ENCODE measurements around the gene ATE1. TPM values are rescaled to one million over a fixed set of nuclear protein-coding genes. Genes with fewer than 3 reads are reported as not detected.

Gene ATE1
- polyA plus RNA-seq, 2 of the 4 experiments (the other 2 are of a cell fraction), result 27.2 to 58.8 TPM

- Histone ChIP-seq H3K9me3 (no peaks in the 10 kb centered on the region), H3K27ac (no peak overlapping the region), H3K4me2 (no peak overlapping the region), H3K4me1 (no peaks in the 10 kb centered on the region), H3K4me3 (no peak overlapping the region)
- CTCF ChIA-PET, result interaction anchor here (3.4 kb wide), 1 partner anchor 19 kb away, joined by 13 read pairs; no protein-coding TSS in a partner anchor
- DNase-seq (ENCODE audit: low read depth in 1 of 2, low spot score in 1 of 2) (no peak), ATAC-seq (no peak), FAIRE-seq (no peak)
- 92% methylated on average over 4 of the region's 4 CpGs for WGBS (ENCODE audit: missing lambda C conversion rate)
- POLR2A ChIA-PET, result no interaction called here
- TF ChIP-seq MYC (IDR thresholded peaks at IDR 0.05; ENCODE audit: borderline replicate concordance, low read length), result no peak
Measured at GRCh38 chr10:121804460-121804859, 123.4 kb downstream of the ATE1 start.

GRCh38 chr10:121803611-121804010 lies 124.2 kb downstream of the ATE1 start:
- CTCF ChIA-PET, result no interaction called here
- TF ChIP-seq FOSB (CRISPR knock-in tag; IDR thresholded peaks at IDR 0.05) (no peak), ZC3H11A (IDR thresholded peaks at IDR 0.05) (no peak), HEYL (CRISPR knock-in tag; IDR thresholded peaks at IDR 0.05) (no peak), RCOR1 (IDR thresholded peaks at IDR 0.05; ENCODE audit: low read depth, low read length) (no peak), ZSCAN20 (CRISPR knock-in tag; IDR thresholded peaks at IDR 0.05) (no peak), GATA3 (IDR thresholded peaks at IDR 0.05; ENCODE audit: borderline replicate concordance) (no peak), EHF (CRISPR knock-in tag; IDR thresholded peaks at IDR 0.05) (no peak), NR3C1 (IDR thresholded peaks at IDR 0.05) (no peak), ZFP36 (IDR thresholded peaks at IDR 0.05; ENCODE audit: borderline replicate concordance, partially characterized antibody) (no peak), JUN (IDR thresholded peaks at IDR 0.05) (no peak), RAD21 (conservative IDR thresholded peaks at IDR 0.05 in 1 of 2, IDR thresholded peaks at IDR 0.05 in 1 of 2) (no peak), TFCP2L1 (CRISPR knock-in tag; IDR thresholded peaks at IDR 0.05) (no peak)
- TF ChIP-seq, protein P1, sequence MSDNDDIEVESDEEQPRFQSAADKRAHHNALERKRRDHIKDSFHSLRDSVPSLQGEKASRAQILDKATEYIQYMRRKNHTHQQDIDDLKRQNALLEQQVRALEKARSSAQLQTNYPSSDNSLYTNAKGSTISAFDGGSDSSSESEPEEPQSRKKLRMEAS (IDR thresholded peaks at IDR 0.05), result no peak
- TF ChIP-seq, protein P2, sequence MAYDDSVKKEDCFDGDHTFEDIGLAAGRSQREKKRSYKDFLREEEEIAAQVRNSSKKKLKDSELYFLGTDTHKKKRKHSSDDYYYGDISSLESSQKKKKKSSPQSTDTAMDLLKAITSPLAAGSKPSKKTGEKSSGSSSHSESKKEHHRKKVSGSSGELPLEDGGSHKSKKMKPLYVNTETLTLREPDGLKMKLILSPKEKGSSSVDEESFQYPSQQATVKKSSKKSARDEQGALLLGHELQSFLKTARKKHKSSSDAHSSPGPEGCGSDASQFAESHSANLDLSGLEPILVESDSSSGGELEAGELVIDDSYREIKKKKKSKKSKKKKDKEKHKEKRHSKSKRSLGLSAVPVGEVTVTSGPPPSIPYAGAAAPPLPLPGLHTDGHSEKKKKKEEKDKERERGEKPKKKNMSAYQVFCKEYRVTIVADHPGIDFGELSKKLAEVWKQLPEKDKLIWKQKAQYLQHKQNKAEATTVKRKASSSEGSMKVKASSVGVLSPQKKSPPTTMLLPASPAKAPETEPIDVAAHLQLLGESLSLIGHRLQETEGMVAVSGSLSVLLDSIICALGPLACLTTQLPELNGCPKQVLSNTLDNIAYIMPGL (CRISPR knock-in tag; IDR thresholded peaks at IDR 0.05; ENCODE audit: borderline replicate concordance), result no peak
- TF ChIP-seq, protein P3, sequence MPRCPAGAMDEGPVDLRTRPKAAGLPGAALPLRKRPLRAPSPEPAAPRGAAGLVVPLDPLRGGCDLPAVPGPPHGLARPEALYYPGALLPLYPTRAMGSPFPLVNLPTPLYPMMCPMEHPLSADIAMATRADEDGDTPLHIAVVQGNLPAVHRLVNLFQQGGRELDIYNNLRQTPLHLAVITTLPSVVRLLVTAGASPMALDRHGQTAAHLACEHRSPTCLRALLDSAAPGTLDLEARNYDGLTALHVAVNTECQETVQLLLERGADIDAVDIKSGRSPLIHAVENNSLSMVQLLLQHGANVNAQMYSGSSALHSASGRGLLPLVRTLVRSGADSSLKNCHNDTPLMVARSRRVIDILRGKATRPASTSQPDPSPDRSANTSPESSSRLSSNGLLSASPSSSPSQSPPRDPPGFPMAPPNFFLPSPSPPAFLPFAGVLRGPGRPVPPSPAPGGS (IDR thresholded peaks at IDR 0.05), result no peak
- no peak for DNase-seq (ENCODE audit: low read depth in 1 of 2, low spot score in 1 of 2)
- no peak overlapping the region for H3K4me2 ChIP-seq
- H3K4me3 ChIP-seq, result no peak overlapping the region
- WGBS (ENCODE audit: missing lambda C conversion rate), result 88% methylated on average over 2 of the region's 2 CpGs
- POLR2A ChIA-PET, result no interaction called here
- H3K4me1 ChIP-seq, result no peaks in the 10 kb centered on the region
- H3K9me3 ChIP-seq, result no peaks in the 10 kb centered on the region
- ATAC-seq, result no peak
- peak; percentile 59 for FAIRE-seq
- no peak overlapping the region for H3K27ac ChIP-seq

GRCh38 chr10:121800831-121801230 lies 127.0 kb downstream of the ATE1 start:
- ATAC-seq, result no peak
- no peak for FAIRE-seq
- H3K4me1 ChIP-seq, result no peaks in the 10 kb centered on the region
- H3K4me3 ChIP-seq, result no peak overlapping the region
- 95% methylated on average over 2 of the region's 2 CpGs for WGBS (ENCODE audit: missing lambda C conversion rate)
- no peaks in the 10 kb centered on the region for H3K9me3 ChIP-seq
- DNase-seq (ENCODE audit: low read depth in 1 of 2, low spot score in 1 of 2), result no peak
- H3K4me2 ChIP-seq, result no peak overlapping the region
- ChIA-PET CTCF (no interaction called here), POLR2A (no interaction called here)
- H3K27ac ChIP-seq, result no peak overlapping the region
- TF ChIP-seq REST (IDR thresholded peaks at IDR 0.05), result no peak
- no peak for TF ChIP-seq POLR2A (IDR thresholded peaks at IDR 0.05; ENCODE audit: low read length)
- TF ChIP-seq TFCP2L1 (CRISPR knock-in tag; IDR thresholded peaks at IDR 0.05), result no peak
- TF ChIP-seq, protein P3 (IDR thresholded peaks at IDR 0.05), result no peak
- TF ChIP-seq RFX5 (IDR thresholded peaks at IDR 0.05), result no peak
- TF ChIP-seq, protein P2 (CRISPR knock-in tag; IDR thresholded peaks at IDR 0.05; ENCODE audit: borderline replicate concordance), result no peak
- TF ChIP-seq RARB (CRISPR knock-in tag; IDR thresholded peaks at IDR 0.05), result no peak
- no peak for TF ChIP-seq FOSL2 (IDR thresholded peaks at IDR 0.05)
- TF ChIP-seq FOSL2 (CRISPR knock-in tag; IDR thresholded peaks at IDR 0.05), result no peak
- TF ChIP-seq JUN (IDR thresholded peaks at IDR 0.05), result no peak
- no peak for TF ChIP-seq CTCF (IDR thresholded peaks at IDR 0.05)

Measured in A549 (cell line).